Umbilical cord (tissue), 2 donors: ENCODE data around the gene NLRP7. TPM values are rescaled to one million over a fixed set of nuclear protein-coding genes. Genes with fewer than 3 reads are reported as not detected.

Experiments used
- DNase-seq: peaks from one replicate; pipeline ENCODE4 v3.0.0-alpha.2; 2015; ENCODE audit warnings: low spot score
- total RNA-seq: library from RNA; depleted of rRNA; stranded (reverse); fragments of >200 nt; gene quantifications from one replicate; pipeline ENCODE4 v1.2.3, GENCODE V29; 2014; ENCODE audit warnings: low replicate concordance; ENCODE audit not compliant: insufficient read depth

NLRP7 gene
- total RNA-seq, 1 donor from 2014 or later = 0.24 TPM

DNA sequence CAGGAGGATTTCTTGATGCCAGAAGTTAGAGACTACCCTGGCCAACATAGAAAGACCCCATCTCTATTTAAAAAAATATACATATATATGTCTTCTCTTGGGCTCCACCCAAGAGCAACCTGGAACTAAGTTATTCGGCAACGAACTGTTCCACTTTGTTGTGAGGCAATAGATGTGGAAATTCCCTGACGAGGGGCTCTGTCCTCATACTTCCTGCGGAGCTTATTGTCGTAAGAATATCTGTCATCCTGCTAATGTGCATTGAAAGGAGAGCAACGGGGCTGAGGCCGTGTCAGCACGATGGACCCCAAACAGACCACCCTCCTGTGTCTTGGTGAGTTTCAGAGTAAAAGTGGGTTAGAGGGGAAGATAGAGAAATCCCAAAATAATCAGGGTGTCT lies 73.3 kb downstream of the NLRP7 start, which contains the start of gene FCAR:
Gene FCAR (plus strand): TSS at position 246 of the 400 bp plus-strand sequence. CDS start 55 bp downstream, at position 301.
- no peak for DNase-seq

Other genes with a start within 250 kb of the NLRP7 start
- gene KIR3DL3, start 223.1 kb downstream of the NLRP7 start, total RNA-seq = 0.24 TPM
- 1.7 TPM for gene KIR2DL3, start 209.0 kb downstream of the NLRP7 start, total RNA-seq
- gene KIR2DL1, start 177.7 kb downstream of the NLRP7 start, total RNA-seq = not detected
- not detected for gene KIR2DL4, start 143.9 kb downstream of the NLRP7 start, total RNA-seq
- gene KIR3DL1, start 131.1 kb downstream of the NLRP7 start, total RNA-seq = 1.7 TPM
- 0.72 TPM for gene KIR2DS4, start 114.9 kb downstream of the NLRP7 start, total RNA-seq
- gene KIR3DL2, start 97.1 kb downstream of the NLRP7 start, total RNA-seq = 0.72 TPM
- gene FCAR, start 73.3 kb downstream of the NLRP7 start, total RNA-seq = not detected
- not detected for gene NCR1, start 41.4 kb downstream of the NLRP7 start, total RNA-seq
- 9.6 TPM for gene NLRP2, start 18.8 kb upstream of the NLRP7 start, total RNA-seq
- not detected for gene GP6, start 90.7 kb upstream of the NLRP7 start, total RNA-seq
- 17.3 TPM for gene RDH13, start 115.6 kb upstream of the NLRP7 start, total RNA-seq
- gene EPS8L1, start 128.3 kb upstream of the NLRP7 start, total RNA-seq = 5.8 TPM
- 31.3 TPM for gene PPP1R12C, start 170.1 kb upstream of the NLRP7 start, total RNA-seq
- gene TNNT1, start 201.7 kb upstream of the NLRP7 start, total RNA-seq = 0.72 TPM
- 3.6 TPM for gene TNNI3, start 210.2 kb upstream of the NLRP7 start, total RNA-seq
- gene DNAAF3, start 219.1 kb upstream of the NLRP7 start, total RNA-seq = 1.4 TPM
- gene SYT5, start 232.8 kb upstream of the NLRP7 start, total RNA-seq = 1.9 TPM